ENCODE data around the gene GABBR2. TPM values are rescaled to one million over a fixed set of nuclear protein-coding genes. Genes with fewer than 3 reads are reported as not detected.

The GABBR2 gene
- total RNA-seq, 1 experiment from 2014 or later: not detected

- BruUV-seq (replicated peaks): no TSS peak
- POLR2A ChIA-PET (ENCODE audit: low non-redundant PET): interaction anchor here (0.6 kb wide), 1 partner anchor 161 kb away, joined by 3 read pairs; no protein-coding TSS in a partner anchor
- H3K27me3 ChIP-seq (replicated peaks; ENCODE audit: insufficient read depth, low read depth, low read length, poor library complexity): peaks cover 17% of the 10 kb centered on the region
Measured at GRCh38 chr9:98442541-98442940, 266.2 kb downstream of the GABBR2 start.

GRCh38 chr9:98442114-98442513 lies 266.6 kb downstream of the GABBR2 start:
- BruUV-seq (replicated peaks): no TSS peak
- H3K4me3 ChIP-seq (ENCODE audit: low read depth, low read length, poor library complexity, severe bottlenecking): no peak overlapping the region
- peaks cover 17% of the 10 kb centered on the region for H3K27me3 ChIP-seq (replicated peaks; ENCODE audit: insufficient read depth, low read depth, low read length, poor library complexity)
- CTCF ChIA-PET: no interaction called here
- H3K36me3 ChIP-seq (ENCODE audit: insufficient read depth, low read length, poor library complexity, severe bottlenecking): no peaks in the 10 kb centered on the region
- TF ChIP-seq EZH2 (IDR thresholded peaks at IDR 0.05; ENCODE audit: borderline replicate concordance, low read depth, low read length, poor library complexity, severe bottlenecking): no peak
- TF ChIP-seq CTCF (conservative IDR thresholded peaks at IDR 0.05; ENCODE audit: low read depth, low read length): no peak
- POLR2A ChIA-PET (ENCODE audit: low non-redundant PET): interaction anchor here (0.6 kb wide), 2 partner anchors 161 to 275 kb away, joined by 3 read pairs; no protein-coding TSS in a partner anchor
- H3K4me1 ChIP-seq (ENCODE audit: insufficient read depth, low read length, poor library complexity, severe bottlenecking): no peaks in the 10 kb centered on the region
- DNase-seq (ENCODE audit: low spot score): no peak
- intact Hi-C loops (cut with micrococcal nuclease; ENCODE audit: unreplicated experiment): no loop called here
- no peak overlapping the region for H3K27ac ChIP-seq (ENCODE audit: low read depth, low read length, poor library complexity, severe bottlenecking)
- H3K9me3 ChIP-seq (ENCODE audit: low read depth, low read length, poor library complexity, severe bottlenecking): no peaks in the 10 kb centered on the region

More at GRCh38 chr9:98442541-98442940, 266.2 kb downstream of the GABBR2 start:
- intact Hi-C loops (cut with micrococcal nuclease; ENCODE audit: unreplicated experiment): no loop called here
- no peak overlapping the region for H3K4me3 ChIP-seq (ENCODE audit: low read depth, low read length, poor library complexity, severe bottlenecking)
- no peaks in the 10 kb centered on the region for H3K36me3 ChIP-seq (ENCODE audit: insufficient read depth, low read length, poor library complexity, severe bottlenecking)
- DNase-seq (ENCODE audit: low spot score): no peak
- TF ChIP-seq EZH2 (IDR thresholded peaks at IDR 0.05; ENCODE audit: borderline replicate concordance, low read depth, low read length, poor library complexity, severe bottlenecking): no peak
- no peak for TF ChIP-seq CTCF (conservative IDR thresholded peaks at IDR 0.05; ENCODE audit: low read depth, low read length)
- CTCF ChIA-PET: no interaction called here
- H3K9me3 ChIP-seq (ENCODE audit: low read depth, low read length, poor library complexity, severe bottlenecking): no peaks in the 10 kb centered on the region
- H3K4me1 ChIP-seq (ENCODE audit: insufficient read depth, low read length, poor library complexity, severe bottlenecking): no peaks in the 10 kb centered on the region
- no peak overlapping the region for H3K27ac ChIP-seq (ENCODE audit: low read depth, low read length, poor library complexity, severe bottlenecking)

GRCh38 chr9:98438666-98439065 lies 270.1 kb downstream of the GABBR2 start:
- ChIA-PET POLR2A (ENCODE audit: low non-redundant PET) (no interaction called here), CTCF (no interaction called here)
- H3K9me3 ChIP-seq (ENCODE audit: low read depth, low read length, poor library complexity, severe bottlenecking): no peaks in the 10 kb centered on the region
- H3K27ac ChIP-seq (ENCODE audit: low read depth, low read length, poor library complexity, severe bottlenecking): no peak overlapping the region
- intact Hi-C loops (cut with micrococcal nuclease; ENCODE audit: unreplicated experiment): no loop called here
- TF ChIP-seq CTCF (conservative IDR thresholded peaks at IDR 0.05; ENCODE audit: low read depth, low read length) (no peak), EZH2 (IDR thresholded peaks at IDR 0.05; ENCODE audit: borderline replicate concordance, low read depth, low read length, poor library complexity, severe bottlenecking) (no peak)
- no peaks in the 10 kb centered on the region for H3K4me1 ChIP-seq (ENCODE audit: insufficient read depth, low read length, poor library complexity, severe bottlenecking)
- H3K27me3 ChIP-seq (replicated peaks; ENCODE audit: insufficient read depth, low read depth, low read length, poor library complexity): peaks cover 17% of the 10 kb centered on the region
- no TSS peak for BruUV-seq (replicated peaks)
- H3K4me3 ChIP-seq (ENCODE audit: low read depth, low read length, poor library complexity, severe bottlenecking): no peak overlapping the region
- DNase-seq (ENCODE audit: low spot score): no peak
- no peaks in the 10 kb centered on the region for H3K36me3 ChIP-seq (ENCODE audit: insufficient read depth, low read length, poor library complexity, severe bottlenecking)

All from A673 (cell line).